K562 (cell line): ENCODE data around the gene HYOU1. TPM values are rescaled to one million over a fixed set of nuclear protein-coding genes. Genes with fewer than 3 reads are reported as not detected.

Experiments
- CBFA2T2 ChIP-seq: fragments of 450-650 bp; conservative IDR thresholded peaks from 2 replicates; pipeline ENCODE4 v1.6.1; 2017; ENCODE audit warnings: mild to moderate bottlenecking
- CXXC5 ChIP-seq: fragments of 250-450 bp; sonication (Bioruptor Pico); IDR thresholded peaks from 2 replicates; pipeline ENCODE4 v1.8.0; 2022; ENCODE audit warnings: inconsistent platforms, mild to moderate bottlenecking, moderate library complexity
- EP400 ChIP-seq: fragments of 450-650 bp; IDR thresholded peaks from 2 replicates; pipeline ENCODE4 v1.6.1; 2017; ENCODE audit warnings: antibody characterized with exemption, mild to moderate bottlenecking, moderate library complexity
- ESRRA ChIP-seq: fragments of 450-650 bp; IDR thresholded peaks from 2 replicates; pipeline ENCODE4 v1.6.1; 2014; ENCODE audit warnings: low read depth, mild to moderate bottlenecking, moderate library complexity, borderline replicate concordance
- ETS1 ChIP-seq: conservative IDR thresholded peaks from 2 replicates; pipeline ENCODE4 v1.6.1; 2011; ENCODE audit warnings: low read depth, mild to moderate bottlenecking, low read length; ENCODE audit not compliant: control insufficient read depth
- FOXM1 ChIP-seq, 2 experiments: fragments of 450-650 bp in 1 of 2; sonication (generic) in 1 of 2; formaldehyde crosslinking in 1 of 2; IDR thresholded peaks; 2 replicates each; pipeline versions ENCODE4 v1.6.1 to v1.9.0; 2017 to 2022; ENCODE audit warnings: low read depth in 2 of 2, mild to moderate bottlenecking in 2 of 2, missing genetic modification reagents in 1 of 2, moderate library complexity in 1 of 2
- HDAC3 ChIP-seq: fragments of 450-650 bp; IDR thresholded peaks from 2 replicates; pipeline ENCODE4 v1.6.1; 2018; ENCODE audit warnings: borderline replicate concordance, mild to moderate bottlenecking, moderate library complexity; ENCODE audit not compliant: partially characterized antibody
- KAT7 ChIP-seq: sonication (generic); formaldehyde crosslinking; IDR thresholded peaks from 2 replicates; pipeline ENCODE4 v1.8.0; 2022; ENCODE audit warnings: missing genetic modification reagents, mild to moderate bottlenecking, borderline replicate concordance
- KLF6 ChIP-seq: fragments of 250-450 bp; sonication (Bioruptor Pico); IDR thresholded peaks from 2 replicates; pipeline ENCODE4 v1.4.0; 2020; ENCODE audit warnings: mild to moderate bottlenecking, moderate library complexity, borderline replicate concordance
- MAZ ChIP-seq, 2 experiments: fragments of 450-650 bp in 1 of 2; sonication (generic) in 1 of 2; formaldehyde crosslinking; IDR thresholded peaks in 1 of 2; conservative IDR thresholded peaks in 1 of 2; 2 replicates each; pipeline versions ENCODE4 v1.4.0 to v1.5.0; 2020; ENCODE audit warnings: mild to moderate bottlenecking in 1 of 2, missing genetic modification reagents in 1 of 2
- NEUROD1 ChIP-seq: fragments of 150-350 bp; IDR thresholded peaks from 2 replicates; pipeline ENCODE4 v1.6.1; 2014; ENCODE audit warnings: borderline replicate concordance, low read length, low read depth; ENCODE audit not compliant: partially characterized antibody
- RBFOX2 ChIP-seq: fragments of 200-400 bp; formaldehyde crosslinking; IDR thresholded peaks from 2 replicates; pipeline ENCODE4 v1.6.1; 2017; ENCODE audit warnings: low read depth, mild to moderate bottlenecking, low read length, moderate library complexity
- SETDB1 ChIP-seq: IDR thresholded peaks from one replicate; pipeline ENCODE4 v1.6.1; 2012; ENCODE audit warnings: low read length, control low read depth, inconsistent platforms
- ZBTB2 ChIP-seq: fragments of 450-650 bp; IDR thresholded peaks from 2 replicates; pipeline ENCODE4 v1.6.1; 2016; ENCODE audit warnings: antibody characterized with exemption
- ZFX ChIP-seq: sonication (generic); formaldehyde crosslinking; IDR thresholded peaks from 2 replicates; pipeline ENCODE4 v1.8.0; 2022; ENCODE audit warnings: mild to moderate bottlenecking, missing genetic modification reagents, moderate library complexity
- ZNF395 ChIP-seq: fragments of 200-800 bp; sonication (Bioruptor generic); IDR thresholded peaks from 2 replicates; pipeline ENCODE4 v1.6.1; 2017; ENCODE audit warnings: missing genetic modification characterization, missing compliant biosample characterization
- ZNF696 ChIP-seq: fragments of 250-450 bp; sonication (Bioruptor Pico); conservative IDR thresholded peaks from 2 replicates; pipeline ENCODE4 v1.4.0; 2020; ENCODE audit warnings: mild to moderate bottlenecking, moderate library complexity
- polyA plus RNA-seq, 8 experiments: library from polyadenylated mRNA; depleted of rRNA in 4 of 8; stranded (reverse) in 5 of 8; unstranded in 3 of 8; fragments of >200 nt; fragmentation: Nextera tagmentation in 2 of 8; fragmentation: Illumina TruSeq in 1 of 8; extraction: Ambion mirVana in 2 of 8; extraction: Trizol in 1 of 8; gene quantifications; 2 replicates each; pipeline versions ENCODE4 v1.2.1 to v1.2.3, GENCODE V29; 2011 to 2014; ENCODE audit warnings: inconsistent platforms in 1 of 8, missing spikeins in 1 of 8
- total RNA-seq, 7 experiments: library from RNA; depleted of rRNA in 6 of 7; stranded (reverse); fragments of >200 nt in 6 of 7; fragmentation: Illumina TruSeq in 2 of 7; extraction: Trizol in 2 of 7; gene quantifications; 2 replicates each; pipeline versions ENCODE4 v1.2.1 to v1.2.3, GENCODE V29; 2011 to 2021; ENCODE audit warnings: low replicate concordance in 1 of 7
- TF ChIP-seq, protein P1 (sequence below): sonication (generic); formaldehyde crosslinking; IDR thresholded peaks from 2 replicates; pipeline ENCODE4 v1.8.0; 2022; ENCODE audit warnings: mild to moderate bottlenecking, missing genetic modification reagents

HYOU1 gene
- total and polyA plus RNA-seq, 9 of the 15 experiments (the other 6 are each of a cell fraction or from before 2014, with no cell fraction given): 19.5 to 197 (median 128) TPM

DNA sequence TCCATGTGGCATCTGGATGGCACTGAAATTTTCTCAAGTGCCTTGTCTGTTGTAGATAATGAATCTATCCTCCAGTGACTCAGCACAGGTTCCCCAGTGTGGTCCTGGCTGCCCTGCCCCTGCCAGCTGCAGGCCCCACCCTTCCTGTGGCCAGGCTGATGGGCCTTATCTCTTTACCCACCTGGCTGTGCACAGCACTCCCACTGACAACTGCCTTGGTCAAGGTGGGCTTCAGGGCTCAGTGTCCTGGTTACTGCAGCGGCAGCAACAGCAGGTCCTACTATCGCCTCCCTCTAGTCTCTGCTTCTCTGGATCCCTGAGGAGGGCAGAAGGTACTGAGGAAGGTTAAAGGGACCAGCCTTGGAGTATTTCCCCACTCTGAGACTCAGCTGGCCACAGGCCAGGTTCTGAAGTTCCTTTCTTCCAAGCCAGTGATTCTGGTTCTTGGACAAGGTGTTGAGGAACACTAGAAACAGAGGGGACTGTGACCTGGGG, 30.8 kb upstream of the HYOU1 start (continued):
- TF ChIP-seq NEUROD1: peak; percentile 96
- peak; percentile 88; the same call in 1 of the 2 replicates for TF ChIP-seq KAT7 (CRISPR knock-in tag)
- TF ChIP-seq ZNF395 (CRISPR knock-in tag): peak; percentile 97
- peak; percentile 73 for TF ChIP-seq CXXC5 (CRISPR knock-in tag)
- no peak for TF ChIP-seq SETDB1
- peak; percentile 89; the same call in 1 of the 2 replicates for TF ChIP-seq ZBTB2
- no peak for TF ChIP-seq ZNF696 (CRISPR knock-in tag)
- TF ChIP-seq, protein P1, sequence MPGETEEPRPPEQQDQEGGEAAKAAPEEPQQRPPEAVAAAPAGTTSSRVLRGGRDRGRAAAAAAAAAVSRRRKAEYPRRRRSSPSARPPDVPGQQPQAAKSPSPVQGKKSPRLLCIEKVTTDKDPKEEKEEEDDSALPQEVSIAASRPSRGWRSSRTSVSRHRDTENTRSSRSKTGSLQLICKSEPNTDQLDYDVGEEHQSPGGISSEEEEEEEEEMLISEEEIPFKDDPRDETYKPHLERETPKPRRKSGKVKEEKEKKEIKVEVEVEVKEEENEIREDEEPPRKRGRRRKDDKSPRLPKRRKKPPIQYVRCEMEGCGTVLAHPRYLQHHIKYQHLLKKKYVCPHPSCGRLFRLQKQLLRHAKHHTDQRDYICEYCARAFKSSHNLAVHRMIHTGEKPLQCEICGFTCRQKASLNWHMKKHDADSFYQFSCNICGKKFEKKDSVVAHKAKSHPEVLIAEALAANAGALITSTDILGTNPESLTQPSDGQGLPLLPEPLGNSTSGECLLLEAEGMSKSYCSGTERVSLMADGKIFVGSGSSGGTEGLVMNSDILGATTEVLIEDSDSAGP (CRISPR knock-in tag): 0 out of 2 replicates have a peak, but pooled peaks have one; percentile 72
- TF ChIP-seq MAZ (CRISPR knock-in tag; conservative IDR thresholded peaks at IDR 0.05 in 1 of 2, IDR thresholded peaks at IDR 0.05 in 1 of 2): peak; percentile 83 to 93
- peak; percentile 83; the same call in 1 of the 2 replicates for TF ChIP-seq KLF6
- TF ChIP-seq EP400: peak; percentile 69
- peak; percentile 91 for TF ChIP-seq FOXM1 (IDR thresholded peaks at IDR 0.05; ENCODE audit: low read depth)
- TF ChIP-seq FOXM1 (CRISPR knock-in tag; IDR thresholded peaks at IDR 0.05; ENCODE audit: low read depth): no peak
- peak; percentile 53; the same call in 1 of the 2 replicates for TF ChIP-seq ZFX
- peak; percentile 95 for TF ChIP-seq HDAC3
- TF ChIP-seq CBFA2T2: peak; percentile 99
- TF ChIP-seq ESRRA: peak; percentile 78; the same call in 1 of the 2 replicates
- TF ChIP-seq RBFOX2: peak; percentile 75
- TF ChIP-seq ETS1: peak; percentile 97
